Type B pancreatic cell (in vitro differentiated cells): ENCODE data around the gene LKAAEAR1. TPM values are rescaled to one million over a fixed set of nuclear protein-coding genes. Genes with fewer than 3 reads are reported as not detected.
"Not testable (repeated sequence)": the region's sequence is repeated elsewhere in the genome, so short reads cannot be mapped to it uniquely, and the experiment has no call there.

Experiments
- DNase-seq: peaks from one replicate; pipeline ENCODE4 v3.0.0; 2021; ENCODE audit warnings: mixed read lengths; ENCODE audit not compliant: unreplicated experiment; ENCODE audit errors: extremely low spot score
- H3K27ac Mint-ChIP-seq: 2 replicates; pipeline ENCODE4 v1.8.0; 2021; ENCODE audit warnings: mild to moderate bottlenecking, mixed read lengths
- H3K27me3 Mint-ChIP-seq: 2 replicates; pipeline ENCODE4 v1.8.0; 2021; ENCODE audit warnings: mixed read lengths
- H3K36me3 Mint-ChIP-seq: 2 replicates; pipeline ENCODE4 v1.8.0; 2021; ENCODE audit warnings: mixed read lengths
- H3K4me1 Mint-ChIP-seq: one replicate; pipeline ENCODE4 v1.8.0; 2021; ENCODE audit warnings: mixed read lengths; ENCODE audit not compliant: unreplicated experiment
- H3K4me3 Mint-ChIP-seq: 2 replicates; pipeline ENCODE4 v1.8.0; 2021; ENCODE audit warnings: mild to moderate bottlenecking, mixed read lengths
- H3K9me3 Mint-ChIP-seq: 2 replicates; pipeline ENCODE4 v1.8.0; 2021; ENCODE audit warnings: mixed read lengths
- CTCF ChIP-seq: fragments of 200-600 bp; sonication (generic); conservative IDR thresholded peaks from 2 replicates; pipeline ENCODE4 v1.5.0; 2021; ENCODE audit warnings: antibody characterized with exemption, mild to moderate bottlenecking
- long read RNA-seq: library from polyadenylated mRNA; unstranded; transcript quantifications from one replicate; pipeline ENCODE4 v2.0.0, GENCODE V29; 2020
- total RNA-seq: library from RNA; stranded (reverse); gene quantifications from 2 replicates; pipeline ENCODE4 v1.2.1, GENCODE V29; 2021; ENCODE audit warnings: low replicate concordance

Gene LKAAEAR1, protein sequence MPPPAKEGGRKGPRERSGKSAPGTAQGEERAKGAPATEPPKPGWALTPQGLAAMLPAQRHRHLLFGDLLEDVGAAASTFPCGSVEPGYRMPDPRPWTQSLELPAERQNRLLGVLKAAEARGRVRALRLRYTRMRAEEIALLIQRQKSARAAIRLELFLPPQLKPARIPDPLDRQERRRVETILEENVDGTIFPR
- not detected in 2 replicates for total RNA-seq
- long read RNA-seq, result 0 reads

- Mint-ChIP-seq H3K4me1 (peaks cover 19% of the 10 kb centered on the region), H3K36me3 (no peaks in the 10 kb centered on the region), H3K27me3 (peaks cover 63% of the 10 kb centered on the region), H3K4me3 (peak within 1 kb of the TSS; percentile 92), H3K27ac (no peak within 1 kb of the TSS), H3K9me3 (no peaks in the 10 kb centered on the region)
- peak; percentile 3 for TF ChIP-seq CTCF
- no peak for DNase-seq
These were observed at the start of gene LKAAEAR1 for GRCh38 chr20:64083804-64084684. Gene LKAAEAR1, minus strand, starts transcription at chr20:64084398. Its CDS starts 179 bp downstream, at chr20:64084219.

- DNase-seq, result no peak
- Mint-ChIP-seq H3K4me1 (no peaks in the 10 kb centered on the region), H3K27me3 (peaks cover 23% of the 10 kb centered on the region), H3K4me3 (no peak overlapping the region), H3K9me3 (peaks cover 4% of the 10 kb centered on the region), H3K36me3 (no peaks in the 10 kb centered on the region), H3K27ac (no peak overlapping the region)
- TF ChIP-seq CTCF, result no peak
These were observed 47.2 kb upstream of the LKAAEAR1 start for GRCh38 chr20:64131406-64131805.

- no peak overlapping the region for H3K27ac Mint-ChIP-seq
These were observed 46.7 kb upstream of the LKAAEAR1 start for GRCh38 chr20:64130876-64131275.

DNA sequence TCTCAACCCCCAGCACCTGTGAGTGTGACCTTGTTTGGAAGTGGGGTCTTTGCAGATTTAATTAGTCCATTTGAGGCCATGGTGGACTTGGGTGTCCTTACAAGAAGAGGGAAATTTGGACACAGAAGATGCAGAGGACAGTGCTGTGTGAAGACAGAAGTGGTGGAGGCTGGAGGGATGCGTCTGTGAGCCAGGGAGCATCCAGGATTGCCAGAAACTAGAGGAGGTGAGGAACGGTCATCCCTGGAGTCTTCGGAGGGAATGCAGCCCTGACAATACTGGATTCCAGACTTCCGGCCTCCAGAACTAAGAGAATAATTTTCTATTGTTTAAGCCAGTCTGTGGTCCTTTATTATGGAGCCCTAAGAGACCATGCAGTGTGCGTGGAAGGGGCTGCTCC lies 46.1 kb upstream of the LKAAEAR1 start:
- H3K9me3 Mint-ChIP-seq, result peaks cover 4% of the 10 kb centered on the region
- no peak for DNase-seq
- H3K36me3 Mint-ChIP-seq, result no peaks in the 10 kb centered on the region
- TF ChIP-seq CTCF, result no peak
- H3K27ac Mint-ChIP-seq, result no peak overlapping the region
- no peaks in the 10 kb centered on the region for H3K4me1 Mint-ChIP-seq
- no peak overlapping the region for H3K4me3 Mint-ChIP-seq
- H3K27me3 Mint-ChIP-seq, result peaks cover 17% of the 10 kb centered on the region

More at GRCh38 chr20:64130876-64131275, 46.7 kb upstream of the LKAAEAR1 start:
- Mint-ChIP-seq H3K4me1 (no peaks in the 10 kb centered on the region), H3K4me3 (no peak overlapping the region), H3K36me3 (no peaks in the 10 kb centered on the region), H3K9me3 (peaks cover 4% of the 10 kb centered on the region), H3K27me3 (peaks cover 22% of the 10 kb centered on the region)
- no peak for DNase-seq
- no peak for TF ChIP-seq CTCF

GRCh38 chr20:64129146-64129782 lies 45.1 kb upstream of the LKAAEAR1 start:
- TF ChIP-seq CTCF, result no peak
- H3K9me3 Mint-ChIP-seq, result peaks cover 4% of the 10 kb centered on the region
- no peak overlapping the region for H3K27ac Mint-ChIP-seq
- no peak overlapping the region for H3K4me3 Mint-ChIP-seq
- H3K36me3 Mint-ChIP-seq, result no peaks in the 10 kb centered on the region
- H3K4me1 Mint-ChIP-seq, result no peaks in the 10 kb centered on the region
- DNase-seq, result no peak
- H3K27me3 Mint-ChIP-seq, result peaks cover 18% of the 10 kb centered on the region

DNA sequence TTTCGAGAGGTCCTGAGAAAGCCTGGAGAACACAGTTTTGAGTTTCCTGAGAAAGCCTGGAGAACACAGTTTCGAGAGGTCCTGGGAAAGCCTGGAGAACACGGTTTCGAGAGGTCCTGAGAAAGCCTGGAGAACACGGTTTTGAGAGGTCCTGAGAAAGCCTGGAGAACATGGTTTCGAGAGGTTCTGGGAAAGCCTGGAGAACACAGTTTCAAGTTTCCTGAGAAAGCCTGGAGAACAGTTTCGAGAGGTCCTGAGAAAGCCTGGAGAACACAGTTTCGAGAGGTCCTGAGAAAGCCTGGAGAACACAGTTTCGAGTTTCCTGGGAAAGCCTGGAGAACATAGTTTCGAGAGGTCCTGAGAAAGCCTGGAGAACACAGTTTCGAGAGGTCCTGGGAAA lies 39.3 kb upstream of the LKAAEAR1 start:
- not testable (repeated sequence) for H3K9me3 Mint-ChIP-seq

DNA sequence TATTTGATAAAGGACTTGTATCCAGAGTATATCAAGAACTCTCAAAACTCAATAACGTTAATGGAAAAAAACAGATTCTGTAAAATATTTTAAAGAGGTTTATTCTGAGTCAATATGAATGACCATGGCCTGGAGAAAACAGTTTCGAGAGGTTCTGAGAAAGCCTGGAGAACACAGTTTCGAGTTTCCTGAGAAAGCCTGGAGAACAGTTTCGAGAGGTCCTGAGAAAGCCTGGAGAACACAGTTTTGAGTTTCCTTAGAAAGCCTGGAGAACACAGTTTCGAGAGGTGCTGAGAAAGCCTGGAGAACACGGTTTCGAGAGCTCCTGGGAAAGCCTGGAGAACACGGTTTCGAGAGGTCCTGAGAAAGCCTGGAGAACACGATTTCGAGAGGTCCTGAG lies 38.7 kb upstream of the LKAAEAR1 start:
- H3K9me3 Mint-ChIP-seq, H3K27ac Mint-ChIP-seq, DNase-seq, H3K4me1 Mint-ChIP-seq, H3K4me3 Mint-ChIP-seq, H3K36me3 Mint-ChIP-seq: not testable (repeated sequence)
- peaks cover 36% of the 10 kb centered on the region for H3K27me3 Mint-ChIP-seq

More for the DNA sequence above, 39.3 kb upstream of the LKAAEAR1 start:
- H3K27ac Mint-ChIP-seq, H3K36me3 Mint-ChIP-seq, H3K4me3 Mint-ChIP-seq, DNase-seq, H3K4me1 Mint-ChIP-seq: not testable (repeated sequence)
- H3K27me3 Mint-ChIP-seq, result peaks cover 42% of the 10 kb centered on the region
